AML-193 (cell line): ENCODE measurements around the gene TBC1D24.
"Not testable (repeated sequence)": the region's sequence is repeated elsewhere in the genome, so short reads cannot be mapped to it uniquely, and the experiment has no call there.

ENCODE experiments used
- DNase-seq, 2 experiments: peaks; one replicate each; lab custom pipeline; 2025; lab: John Stamatoyannopoulos, UW

TBC1D24 gene

GRCh38 chr16:2532494-2533141, 57.7 kb downstream of the TBC1D24 start:
- peak; percentile 24 to 30 for DNase-seq

GRCh38 chr16:2533142-2533755, 58.3 kb downstream of the TBC1D24 start:
- DNase-seq: not testable (repeated sequence)

- DNase-seq: no peak
Observed at GRCh38 chr16:2533912-2534311, 59.0 kb downstream of the TBC1D24 start.

- not testable (repeated sequence) for DNase-seq
Observed at GRCh38 chr16:2534335-2534734, 59.4 kb downstream of the TBC1D24 start.

- DNase-seq: no peak
Observed at GRCh38 chr16:2535625-2536013, 60.7 kb downstream of the TBC1D24 start.

GRCh38 chr16:2537451-2538379, 62.8 kb downstream of the TBC1D24 start, which contains the start of gene PDPK1:
Gene PDPK1, plus strand, starts transcription at chr16:2538021. Its CDS starts 92 bp downstream, at chr16:2538113.
- peak; percentile 82 to 86 for DNase-seq

GRCh38 chr16:2539192-2539844, 64.4 kb downstream of the TBC1D24 start:
- DNase-seq: not testable (repeated sequence)

GRCh38 chr16:2539845-2540458, 65.0 kb downstream of the TBC1D24 start:
- peak in 1 of 2 experiments; percentile 4 for DNase-seq

GRCh38 chr16:2540912-2541311, 66.0 kb downstream of the TBC1D24 start:
- peak; percentile 41 to 65 for DNase-seq

GRCh38 chr16:2541409-2541808, 66.5 kb downstream of the TBC1D24 start:
- DNase-seq: not testable (repeated sequence)

GRCh38 chr16:2543771-2544170, 68.8 kb downstream of the TBC1D24 start:
- not testable (repeated sequence) for DNase-seq

GRCh38 chr16:2550283-2550878, 75.5 kb downstream of the TBC1D24 start:
- not testable (repeated sequence) for DNase-seq

GRCh38 chr16:2551420-2551889, 76.5 kb downstream of the TBC1D24 start:
- DNase-seq: not testable (repeated sequence)

- not testable (repeated sequence) for DNase-seq
Observed at GRCh38 chr16:2554709-2555425, 79.9 kb downstream of the TBC1D24 start.
